GM18907 (cell line): ENCODE data around the gene DIP2B.
"Not testable (repeated sequence)": the region's sequence is repeated elsewhere in the genome, so short reads cannot be mapped to it uniquely, and the experiment has no call there.

Source experiments
- ATAC-seq: cut with Tn5 transposase; IDR thresholded peaks from one replicate; pipeline ENCODE4 v1.9.1; 2021; ENCODE audit warnings: mild to moderate bottlenecking, moderate library complexity; ENCODE audit not compliant: unreplicated experiment

The DIP2B gene

GRCh38 chr12:50547742-50548141, 43.0 kb downstream of the DIP2B start:
- no peak for ATAC-seq

DNA sequence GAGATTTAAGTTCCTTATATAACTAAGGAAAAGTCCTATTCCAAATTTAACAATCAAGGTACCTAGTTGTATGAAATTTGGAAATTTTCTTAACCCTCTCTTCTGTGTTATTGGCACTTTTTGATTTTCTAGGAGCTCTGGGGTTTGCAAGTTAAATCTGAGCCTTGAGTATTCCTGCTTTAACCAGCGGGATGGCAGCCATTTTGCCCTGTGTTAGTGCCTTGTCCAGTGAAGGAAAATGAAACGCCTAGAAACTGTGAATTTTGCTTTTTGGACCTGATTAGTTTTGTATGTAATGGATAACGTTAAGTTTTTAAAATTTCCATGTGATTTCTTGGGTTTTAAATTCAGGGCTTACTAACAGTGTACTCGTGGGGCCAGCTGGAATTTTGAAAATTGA, 45.1 kb downstream of the DIP2B start:
- ATAC-seq, result no peak

- no peak for ATAC-seq
These were observed 45.9 kb downstream of the DIP2B start for GRCh38 chr12:50550530-50551223.

DNA sequence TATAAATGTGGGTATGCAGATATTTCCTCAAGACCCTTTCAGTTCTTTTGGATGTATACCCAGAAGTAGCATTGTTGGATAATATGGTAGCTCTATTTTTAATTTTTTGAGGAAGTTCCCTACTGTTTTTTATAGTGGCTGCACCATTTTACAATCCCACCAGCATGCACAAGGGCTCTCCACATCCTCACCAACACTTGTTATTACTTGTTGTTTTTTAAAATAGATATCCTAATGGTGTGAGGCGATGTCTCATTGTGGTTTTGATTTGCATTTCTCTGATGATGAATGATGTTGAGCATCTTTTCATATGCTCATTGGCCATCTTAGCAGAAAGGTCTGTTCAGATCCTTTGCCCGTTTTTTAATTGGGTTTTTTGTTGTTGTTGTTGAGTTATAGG, 47.1 kb downstream of the DIP2B start:
- ATAC-seq, result no peak

- no peak for ATAC-seq
These were observed 49.9 kb downstream of the DIP2B start for GRCh38 chr12:50554651-50555050.

- ATAC-seq, result no peak
These were observed 50.7 kb downstream of the DIP2B start for GRCh38 chr12:50555471-50555885.

GRCh38 chr12:50556273-50556672, 51.5 kb downstream of the DIP2B start:
- no peak for ATAC-seq

GRCh38 chr12:50556796-50557195, 52.0 kb downstream of the DIP2B start:
- not testable (repeated sequence) for ATAC-seq

DNA sequence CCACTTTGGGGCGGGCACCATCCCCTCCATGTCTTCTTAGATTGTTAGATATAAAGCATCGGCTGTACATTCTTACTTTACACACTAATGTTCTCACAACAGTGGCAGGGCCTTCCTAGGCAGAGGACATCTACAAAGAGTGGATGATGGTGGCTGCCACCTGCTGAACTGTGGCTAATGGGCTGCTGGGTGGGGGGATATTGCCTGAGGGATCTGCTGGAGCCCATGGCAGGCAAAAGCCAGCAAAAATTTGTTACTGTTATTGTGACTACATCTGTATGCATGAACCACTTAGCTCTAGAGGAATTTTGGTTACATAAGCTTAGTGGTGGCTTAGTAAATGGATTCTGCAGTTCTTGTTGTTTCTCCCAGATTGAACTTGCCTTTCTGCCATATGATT, 52.6 kb downstream of the DIP2B start:
- no peak for ATAC-seq

DNA sequence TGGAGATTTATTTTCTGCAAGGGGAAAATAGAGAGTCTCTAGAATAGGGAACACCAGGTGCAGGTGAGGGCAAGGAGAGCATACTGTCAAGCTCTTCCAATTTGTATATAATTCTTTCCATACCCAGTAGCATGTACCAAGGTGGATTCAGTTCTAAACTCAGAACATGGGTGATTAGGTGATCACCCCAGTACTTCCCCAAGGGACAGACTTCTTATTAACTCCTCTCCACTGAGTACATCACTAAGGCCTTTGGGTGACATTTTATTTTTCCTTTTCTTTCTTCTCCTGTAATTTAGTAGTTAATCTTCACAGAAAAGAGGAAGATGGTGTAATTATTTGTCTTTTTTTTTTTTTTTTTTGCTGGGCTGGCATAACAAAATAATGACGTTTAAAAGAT, 54.2 kb downstream of the DIP2B start:
- ATAC-seq, result no peak

- ATAC-seq, result no peak
These were observed 58.0 kb downstream of the DIP2B start for GRCh38 chr12:50562520-50563433.

GRCh38 chr12:50563434-50563787, 58.6 kb downstream of the DIP2B start:
- no peak for ATAC-seq

DNA sequence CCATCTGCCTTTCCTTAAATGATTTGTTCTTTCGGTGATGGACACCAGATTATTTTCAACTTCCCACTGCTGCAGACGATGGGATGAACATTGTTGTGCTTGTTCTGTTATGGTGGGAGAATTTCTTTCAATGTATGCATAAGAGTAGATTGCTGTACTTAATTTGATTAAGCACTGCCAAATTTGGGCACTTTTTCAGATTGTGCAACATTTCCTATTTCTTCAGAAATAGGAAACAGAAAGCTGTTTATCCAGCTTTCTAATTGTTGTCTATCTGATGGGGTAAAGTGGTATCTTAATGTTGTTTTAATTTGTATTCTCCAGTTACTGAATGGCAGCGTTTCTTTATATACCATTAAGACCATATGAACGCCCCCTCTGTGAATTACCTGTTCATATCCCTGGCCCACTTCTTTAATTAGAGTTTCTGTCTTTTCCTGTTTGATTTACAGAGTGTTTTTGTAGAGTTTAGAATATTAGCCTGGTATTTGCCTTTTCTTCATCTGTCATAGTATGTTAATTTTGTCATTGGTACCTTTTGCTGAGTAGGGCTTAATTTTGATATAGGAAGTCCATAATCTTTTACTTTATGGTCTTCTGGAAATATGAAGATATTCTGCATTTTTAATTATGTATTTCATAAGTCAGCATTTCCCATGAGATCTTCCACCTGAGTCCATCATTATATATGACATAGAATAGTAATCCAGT, 59.6 kb downstream of the DIP2B start:
- no peak for ATAC-seq

DNA sequence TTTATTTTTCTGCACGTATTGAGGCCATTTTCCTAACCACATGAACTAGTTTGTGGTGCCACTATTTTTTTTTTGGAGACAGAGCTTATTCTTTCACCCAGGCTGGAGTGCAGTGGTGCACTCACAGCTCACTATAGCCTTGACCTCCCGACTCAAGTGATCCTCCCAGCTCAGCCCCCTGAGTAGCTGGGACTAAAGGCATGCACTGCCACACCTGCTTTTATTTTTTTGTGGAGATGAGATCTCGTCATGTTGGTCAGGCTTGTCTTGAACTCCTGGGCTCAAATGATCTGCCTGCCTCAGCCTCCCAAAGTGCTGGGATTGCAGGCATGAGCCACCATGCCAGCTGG, 60.1 kb downstream of the DIP2B start:
- no peak for ATAC-seq

GRCh38 chr12:50566066-50566465, 61.3 kb downstream of the DIP2B start:
- ATAC-seq, result no peak

DNA sequence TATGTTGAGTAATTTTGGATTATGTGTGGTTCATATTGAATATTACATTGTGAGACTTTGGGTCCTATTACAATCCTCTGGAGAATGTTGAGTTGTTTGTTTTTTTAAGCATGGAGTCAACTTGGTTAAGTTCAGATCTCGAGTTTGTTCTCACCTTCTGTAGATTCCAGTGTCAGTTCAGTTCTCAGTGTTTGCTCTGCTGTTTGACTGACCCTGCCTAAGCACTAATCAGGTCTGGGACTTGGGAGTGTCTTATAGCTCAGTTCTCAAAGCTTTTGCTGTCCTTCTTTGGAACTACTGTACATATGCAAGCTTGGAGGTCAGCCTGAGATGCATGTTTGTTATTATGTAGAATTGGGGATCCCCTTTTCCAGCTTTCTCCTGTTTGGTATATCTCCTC, 63.1 kb downstream of the DIP2B start:
- ATAC-seq, result no peak

DNA sequence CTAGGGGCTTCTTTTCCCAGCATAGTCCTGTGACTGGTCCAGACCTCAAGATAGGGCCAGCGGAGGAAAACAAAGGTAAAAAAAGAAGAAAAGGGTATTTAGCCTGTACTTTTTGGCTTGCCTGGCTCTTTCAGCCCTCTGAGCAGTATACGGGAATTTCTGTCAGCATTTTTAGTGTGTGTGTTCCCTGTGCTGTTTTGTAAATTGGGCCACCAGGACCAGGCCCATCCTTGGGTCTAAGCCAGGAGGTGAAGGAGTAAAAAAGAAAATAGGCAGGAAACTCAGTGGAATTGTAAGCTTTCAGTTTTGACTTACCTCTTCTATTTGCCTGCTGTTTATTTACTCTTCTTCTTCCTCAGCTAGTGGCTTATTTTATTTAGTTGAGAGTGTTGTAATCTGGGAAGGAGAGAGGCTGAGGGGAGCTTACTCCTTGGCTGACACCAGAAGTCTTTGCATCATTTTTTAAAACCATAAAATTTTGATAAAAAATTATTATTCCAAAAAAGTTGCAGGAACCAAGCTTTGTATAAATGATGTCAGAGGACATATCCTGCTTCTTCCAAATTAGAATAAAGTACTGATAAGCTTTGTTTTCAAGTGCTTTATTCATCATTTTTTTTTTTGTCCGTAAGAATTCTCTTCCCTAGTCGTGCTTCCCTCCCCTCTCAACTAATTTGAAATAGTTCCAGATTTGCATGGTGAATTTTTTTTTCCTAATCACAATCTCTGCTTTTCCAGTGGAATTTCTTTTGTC, 63.7 kb downstream of the DIP2B start:
- no peak for ATAC-seq

GRCh38 chr12:50569321-50569720, 64.5 kb downstream of the DIP2B start:
- ATAC-seq, result no peak

DNA sequence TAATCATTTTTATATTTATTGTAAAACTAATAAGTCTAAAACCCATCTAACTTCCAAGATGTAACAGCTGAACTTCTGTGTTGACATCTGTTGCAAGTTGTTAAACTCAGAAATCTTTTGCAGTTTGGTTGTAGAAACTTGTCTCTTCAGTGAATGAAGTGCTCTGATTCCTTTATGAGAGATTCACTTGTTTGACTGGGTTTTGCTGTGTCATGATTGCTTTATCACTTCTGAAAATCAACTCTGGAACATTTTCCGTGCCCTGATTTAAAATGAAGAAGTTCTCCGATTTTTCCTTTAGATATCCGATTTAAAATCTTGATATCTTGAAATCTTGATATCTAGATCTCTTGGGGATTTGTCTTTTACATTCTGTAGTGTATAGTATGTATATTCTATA, 65.1 kb downstream of the DIP2B start:
- no peak for ATAC-seq

DNA sequence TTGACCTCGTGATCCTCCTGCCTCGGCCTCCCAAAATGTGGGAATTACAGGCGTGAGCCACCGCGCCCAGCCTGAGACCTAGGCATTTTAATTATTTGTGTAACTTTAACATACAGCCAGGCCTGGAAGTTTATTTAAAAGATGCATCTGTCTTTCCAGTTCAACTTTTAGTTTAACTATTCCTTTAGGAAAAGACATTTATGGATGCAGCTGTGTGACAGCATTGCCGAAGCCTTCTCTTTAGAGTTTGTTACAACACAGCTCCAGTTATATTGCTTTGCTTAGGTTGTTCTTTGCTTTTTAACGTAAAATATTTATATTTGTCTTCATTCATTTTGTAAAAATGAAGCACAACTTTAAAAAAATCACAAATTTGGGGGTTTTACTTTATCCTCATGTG, 67.0 kb downstream of the DIP2B start:
- no peak for ATAC-seq

DNA sequence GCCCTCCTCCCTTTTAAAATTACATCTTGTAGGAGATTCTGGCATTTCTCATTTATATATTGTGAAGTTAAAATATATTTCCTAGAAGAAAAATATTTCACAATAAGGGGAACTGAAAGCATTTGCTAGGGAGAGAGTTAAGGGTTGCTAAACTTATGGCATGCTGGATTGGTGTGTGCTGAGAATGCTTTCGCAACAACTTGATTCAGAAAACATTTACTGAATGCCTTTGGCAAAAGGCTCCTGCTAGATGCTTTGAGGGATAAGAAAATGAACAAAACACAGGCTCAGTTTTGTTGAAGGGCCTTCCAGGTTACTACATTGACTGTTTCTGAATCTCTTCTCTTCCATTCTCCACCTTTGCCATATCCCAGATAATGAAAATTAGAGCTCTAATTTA, 67.5 kb downstream of the DIP2B start:
- ATAC-seq, result no peak
